Measurements from ENCODE around the gene MAOB.
"Not testable (repeated sequence)": the region's sequence is repeated elsewhere in the genome, so short reads cannot be mapped to it uniquely, and the experiment has no call there.

Gene MAOB

GRCh38 chrX:43750248-43750676 lies 132.0 kb downstream of the MAOB start:
- peak; percentile 3 for DNase-seq

- DNase-seq: no peak
These were observed 134.8 kb downstream of the MAOB start for GRCh38 chrX:43747476-43747875.

GRCh38 chrX:43745938-43746721 lies 136.1 kb downstream of the MAOB start:
- no peak for DNase-seq

- DNase-seq: no peak
These were observed 138.0 kb downstream of the MAOB start for GRCh38 chrX:43744284-43744683.

- DNase-seq: no peak
These were observed 139.0 kb downstream of the MAOB start for GRCh38 chrX:43743100-43743822.

- no peak for DNase-seq
These were observed 140.2 kb downstream of the MAOB start for GRCh38 chrX:43741843-43742573.

GRCh38 chrX:43735957-43736356 lies 146.3 kb downstream of the MAOB start:
- DNase-seq: no peak

GRCh38 chrX:43735534-43735933 lies 146.7 kb downstream of the MAOB start:
- DNase-seq: no peak

GRCh38 chrX:43734444-43734843 lies 147.8 kb downstream of the MAOB start:
- no peak for DNase-seq

- DNase-seq: no peak
These were observed 148.6 kb downstream of the MAOB start for GRCh38 chrX:43733699-43734098.

GRCh38 chrX:43731086-43731485 lies 151.2 kb downstream of the MAOB start:
- no peak for DNase-seq

- no peak for DNase-seq
These were observed 153.3 kb downstream of the MAOB start for GRCh38 chrX:43728966-43729365.

GRCh38 chrX:43728002-43728401 lies 154.2 kb downstream of the MAOB start:
- no peak for DNase-seq

- DNase-seq: not testable (repeated sequence)
These were observed 155.0 kb downstream of the MAOB start for GRCh38 chrX:43727254-43727653.

GRCh38 chrX:43725227-43725626 lies 157.0 kb downstream of the MAOB start:
- not testable (repeated sequence) for DNase-seq

GRCh38 chrX:43720961-43721360 lies 161.3 kb downstream of the MAOB start:
- no peak for DNase-seq

- no peak for DNase-seq
These were observed 162.2 kb downstream of the MAOB start for GRCh38 chrX:43720082-43720481.

GRCh38 chrX:43718956-43719355 lies 163.3 kb downstream of the MAOB start:
- peak; percentile 23 for DNase-seq

GRCh38 chrX:43718546-43718945 lies 163.7 kb downstream of the MAOB start:
- no peak for DNase-seq

- no peak for DNase-seq
These were observed 164.2 kb downstream of the MAOB start for GRCh38 chrX:43718081-43718480.

- DNase-seq: no peak
These were observed 165.1 kb downstream of the MAOB start for GRCh38 chrX:43717161-43717560.

- peak; percentile 17 for DNase-seq
These were observed 165.6 kb downstream of the MAOB start for GRCh38 chrX:43716696-43717095.
